Activated CD8-positive, alpha-beta memory T cell treated with anti-CD3 and anti-CD28 coated beads, Interleukin-2, amount 50 U/mL, for 1 hour (primary cell): ENCODE results near the gene LRRC66.

ENCODE experiments used
- DNase-seq: peaks from one replicate; pipeline ENCODE4 v3.0.0-alpha.2; 2020; ENCODE audit errors: extremely low read depth

Gene LRRC66, protein sequence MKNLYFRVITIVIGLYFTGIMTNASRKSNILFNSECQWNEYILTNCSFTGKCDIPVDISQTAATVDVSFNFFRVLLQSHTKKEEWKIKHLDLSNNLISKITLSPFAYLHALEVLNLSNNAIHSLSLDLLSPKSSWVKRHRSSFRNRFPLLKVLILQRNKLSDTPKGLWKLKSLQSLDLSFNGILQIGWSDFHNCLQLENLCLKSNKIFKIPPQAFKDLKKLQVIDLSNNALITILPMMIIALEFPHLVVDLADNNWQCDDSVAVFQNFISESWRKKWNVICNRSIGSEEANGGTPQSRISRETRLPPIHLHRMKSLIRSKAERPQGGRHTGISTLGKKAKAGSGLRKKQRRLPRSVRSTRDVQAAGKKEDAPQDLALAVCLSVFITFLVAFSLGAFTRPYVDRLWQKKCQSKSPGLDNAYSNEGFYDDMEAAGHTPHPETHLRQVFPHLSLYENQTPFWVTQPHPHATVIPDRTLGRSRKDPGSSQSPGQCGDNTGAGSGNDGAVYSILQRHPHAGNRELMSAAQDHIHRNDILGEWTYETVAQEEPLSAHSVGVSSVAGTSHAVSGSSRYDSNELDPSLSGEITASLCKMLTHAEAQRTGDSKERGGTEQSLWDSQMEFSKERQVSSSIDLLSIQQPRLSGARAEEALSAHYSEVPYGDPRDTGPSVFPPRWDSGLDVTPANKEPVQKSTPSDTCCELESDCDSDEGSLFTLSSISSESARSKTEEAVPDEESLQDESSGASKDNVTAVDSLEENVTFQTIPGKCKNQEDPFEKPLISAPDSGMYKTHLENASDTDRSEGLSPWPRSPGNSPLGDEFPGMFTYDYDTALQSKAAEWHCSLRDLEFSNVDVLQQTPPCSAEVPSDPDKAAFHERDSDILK

DNA sequence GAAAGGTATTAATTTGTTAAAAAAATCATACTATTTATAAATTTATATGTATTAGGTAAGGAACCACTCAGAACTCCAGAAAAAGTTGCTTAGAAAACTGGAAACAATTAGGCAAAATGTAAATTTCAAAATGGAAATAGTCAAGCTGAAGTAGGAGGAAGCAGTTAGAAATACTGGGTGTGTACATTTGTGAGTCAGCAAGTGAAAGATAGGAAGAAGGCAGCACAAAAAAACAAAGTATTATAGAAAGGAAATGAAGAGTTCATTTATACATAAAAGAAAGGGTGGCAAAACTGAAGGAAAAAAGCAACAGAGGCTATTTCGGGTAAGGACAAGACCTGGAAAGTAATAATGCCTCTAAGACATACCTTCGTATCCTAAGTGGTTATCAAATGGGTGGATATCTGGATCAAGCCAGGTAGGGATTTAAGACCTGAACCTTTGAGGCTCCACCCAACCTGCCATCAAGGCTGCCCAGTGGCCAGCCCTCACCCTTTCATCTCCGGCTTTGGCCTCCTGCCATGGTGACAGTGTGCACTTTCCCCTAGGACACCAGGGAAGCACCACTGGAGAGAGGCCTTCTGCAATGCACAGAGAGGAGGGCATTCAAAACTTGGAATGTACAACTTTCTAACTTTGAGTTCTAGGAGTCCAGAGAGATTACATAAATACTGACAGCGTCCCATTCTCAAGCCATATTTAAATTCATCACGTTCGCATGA lies at the start of gene LRRC66:
TSS of gene LRRC66 (minus strand) at position 428 of the 722 bp plus-strand sequence. CDS start 2,750 bp downstream, outside the sequence.
- no peak for DNase-seq

DNA sequence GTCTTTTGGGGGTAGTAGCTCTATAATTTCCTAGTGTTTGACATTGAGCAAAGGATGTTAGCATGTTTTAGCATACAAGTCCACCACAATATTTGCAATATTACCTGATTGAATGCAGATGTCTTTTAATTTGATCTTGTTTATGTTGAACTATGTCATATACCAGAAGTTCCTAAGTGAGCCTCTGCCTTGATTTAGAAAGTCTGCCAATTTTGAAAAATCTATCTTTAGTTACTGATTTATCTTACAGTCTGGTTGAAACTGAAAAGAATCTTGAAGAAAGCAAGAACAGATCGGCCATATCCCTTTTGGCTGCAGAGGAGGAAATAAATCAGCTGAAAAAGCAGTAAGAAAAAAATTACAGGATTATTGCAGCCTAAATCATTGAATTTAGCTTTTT lies 49.4 kb upstream of the LRRC66 start:
- no peak for DNase-seq

DNA sequence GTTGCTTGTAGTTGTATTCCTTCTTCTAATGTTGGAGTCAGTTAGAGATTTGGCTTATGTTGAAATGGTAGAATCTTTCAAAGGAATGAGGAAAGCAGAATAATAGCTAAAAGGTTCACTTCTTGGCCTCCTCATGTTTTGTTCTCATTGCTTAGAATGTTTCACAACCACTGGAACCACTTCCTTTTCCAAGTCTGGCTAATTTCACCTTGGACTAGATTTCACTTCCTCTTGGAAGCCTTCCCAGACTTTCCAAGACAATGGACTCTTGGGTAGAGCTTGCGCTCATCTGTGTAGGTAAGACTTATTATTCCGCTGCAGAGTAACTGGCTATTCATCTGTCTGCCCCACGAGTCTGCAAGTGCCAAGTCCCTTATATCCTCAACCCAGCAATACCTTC lies 39.2 kb upstream of the LRRC66 start:
- DNase-seq, result no peak

DNA sequence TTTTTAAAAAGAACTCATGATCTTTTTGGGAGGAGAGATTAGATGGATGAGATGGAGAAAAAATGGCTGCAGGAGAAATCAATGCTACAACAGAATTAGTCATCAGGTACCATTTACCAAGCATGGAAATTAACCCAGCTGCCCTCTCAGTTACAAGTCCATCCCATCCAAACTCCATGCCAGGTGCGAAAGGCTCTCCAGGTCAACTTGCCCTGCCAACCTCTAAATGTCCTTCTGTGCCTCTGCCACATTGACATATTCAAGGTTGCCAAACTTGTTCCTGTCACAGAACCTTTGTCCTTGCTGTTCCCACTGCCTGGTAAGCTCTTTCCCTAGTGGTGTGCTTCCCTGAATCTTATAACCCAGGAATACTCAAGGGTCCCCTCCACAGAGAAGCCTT lies 38.1 kb upstream of the LRRC66 start:
- no peak for DNase-seq

DNA sequence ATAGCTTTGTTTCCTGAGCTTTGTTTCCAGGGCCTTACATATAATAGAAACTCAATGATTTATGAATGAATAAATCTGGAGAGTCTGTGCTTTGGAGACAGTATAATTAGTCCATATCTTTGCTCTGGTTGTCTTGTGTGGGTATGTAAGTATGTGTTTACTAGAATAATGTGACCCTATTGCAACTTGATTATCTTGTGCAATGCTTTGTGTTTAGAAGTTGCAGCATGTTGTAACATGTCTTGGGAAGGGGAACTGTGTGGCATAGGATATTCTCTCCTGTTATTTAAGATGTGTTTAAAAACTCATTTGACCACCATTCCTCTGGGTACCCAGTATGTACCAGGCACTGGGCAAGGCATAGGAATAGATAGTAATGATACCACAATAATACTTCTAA lies 37.0 kb upstream of the LRRC66 start:
- no peak for DNase-seq

DNA sequence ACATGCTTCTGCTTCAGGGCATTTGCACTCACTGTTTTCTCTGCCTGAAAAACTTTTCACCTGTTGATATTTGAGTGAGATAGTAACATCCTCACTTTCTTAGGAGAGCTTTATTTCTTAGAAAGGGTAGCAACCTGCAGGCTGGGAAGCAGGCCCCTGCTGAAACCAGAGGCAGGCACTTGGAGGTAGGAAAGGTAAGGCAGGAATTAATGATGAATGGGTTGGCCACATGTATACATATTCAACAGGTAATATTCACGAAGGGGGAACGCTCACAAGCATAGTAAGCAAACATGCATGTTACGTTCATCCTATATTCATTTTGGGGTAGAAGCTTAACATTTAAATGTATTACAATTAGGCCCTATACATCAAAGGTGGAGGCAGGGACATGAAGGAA lies 34.1 kb upstream of the LRRC66 start:
- no peak for DNase-seq

DNA sequence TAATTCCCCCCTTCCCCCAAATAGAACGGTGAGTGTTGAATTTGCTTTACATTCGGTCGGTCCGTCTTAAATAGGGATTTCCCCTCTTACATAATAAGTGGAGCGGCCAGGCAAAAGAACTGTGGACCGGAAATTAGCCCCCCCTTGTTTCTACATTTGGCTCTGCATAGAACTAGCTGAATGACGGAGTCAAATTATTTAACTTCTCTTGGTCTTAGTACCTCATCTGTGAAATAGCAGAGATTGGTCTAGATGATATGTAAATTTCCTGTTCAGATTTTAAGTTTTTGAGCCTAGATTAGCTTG lies 32.3 kb upstream of the LRRC66 start:
- no peak for DNase-seq

DNA sequence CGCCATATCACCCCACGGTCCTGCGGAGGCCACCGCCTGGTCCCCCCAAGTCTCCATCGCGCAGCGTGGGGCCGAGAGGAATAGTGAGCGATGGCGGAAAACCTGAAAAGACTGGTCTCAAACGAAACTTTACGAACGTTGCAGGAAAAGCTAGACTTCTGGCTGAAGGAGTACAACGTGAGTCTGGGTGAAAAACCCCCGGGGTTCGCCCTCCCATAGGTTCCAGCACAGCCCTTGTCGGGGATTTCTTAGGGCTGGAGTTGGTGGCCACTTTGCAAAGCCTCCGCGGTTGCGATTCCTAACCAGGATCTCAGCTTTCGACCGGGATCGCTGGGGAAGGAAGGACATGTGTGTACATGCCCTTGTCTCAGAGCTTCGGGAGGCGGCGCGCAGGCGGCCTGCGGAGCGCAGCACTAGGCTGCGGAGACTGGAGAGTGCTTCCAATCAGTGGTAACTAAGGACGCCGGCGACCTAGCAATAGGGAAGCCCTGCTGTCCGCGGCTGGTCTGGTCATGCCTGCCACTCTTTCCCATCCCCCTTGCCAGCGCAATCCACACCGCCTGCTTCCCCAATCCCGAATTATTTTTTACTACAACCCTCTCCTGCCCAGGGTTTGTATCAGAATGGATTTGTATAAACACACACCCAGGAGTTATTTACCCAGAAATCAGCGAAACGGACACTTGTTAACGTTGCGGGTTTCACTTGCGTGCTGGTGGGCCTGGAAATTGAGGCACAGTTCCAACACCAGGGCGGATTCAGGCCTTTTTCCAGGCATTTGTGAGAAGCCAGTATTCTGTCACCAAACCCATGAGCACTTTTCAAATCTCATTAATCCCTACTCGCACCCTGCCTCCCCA lies 31.7 kb upstream of the LRRC66 start:
- DNase-seq, result no peak

DNA sequence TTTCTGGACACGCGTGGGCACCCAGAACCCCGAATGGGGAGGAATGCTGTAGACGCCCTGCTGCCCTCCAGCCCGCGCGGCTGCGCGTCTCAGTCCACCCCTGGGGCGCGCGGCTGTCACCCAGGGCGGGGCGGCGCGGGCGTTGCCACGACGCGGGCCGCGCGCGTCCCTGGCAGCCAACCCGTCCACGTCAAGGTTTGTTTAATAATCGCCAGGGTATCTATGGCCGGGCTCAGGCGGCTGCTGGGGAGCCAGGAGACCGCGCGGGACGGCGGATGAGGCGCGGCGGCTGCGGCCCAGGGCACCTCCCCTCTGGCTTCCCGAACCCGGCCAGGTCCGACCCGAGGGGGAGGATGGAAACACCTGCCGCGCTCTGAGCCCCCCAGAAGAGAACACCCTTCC lies 31.1 kb upstream of the LRRC66 start, which contains the start of gene SPATA18:
TSS of gene SPATA18 (plus strand) at position 92 of the 402 bp plus-strand sequence. CDS start 401 bp downstream, outside the sequence.
- DNase-seq, result no peak

DNA sequence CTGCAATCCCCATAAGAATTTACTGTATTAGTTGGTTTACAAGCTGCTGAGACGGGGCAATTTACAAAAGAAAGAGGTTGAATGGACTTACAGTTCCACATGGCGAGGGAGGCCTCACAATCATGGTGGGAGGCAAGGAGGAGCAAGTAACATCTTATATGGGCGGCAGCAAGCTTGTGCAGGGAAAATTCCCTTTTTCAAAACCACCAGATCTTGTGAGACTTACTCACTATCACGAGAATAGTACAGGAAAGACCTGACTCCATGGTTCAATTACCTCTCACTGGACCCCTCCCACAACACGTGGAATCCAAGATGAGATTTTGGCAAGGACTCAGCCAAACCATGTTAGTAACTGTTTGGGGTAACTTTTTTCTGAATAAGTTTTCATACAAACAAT lies 29.1 kb upstream of the LRRC66 start:
- no peak for DNase-seq

DNA sequence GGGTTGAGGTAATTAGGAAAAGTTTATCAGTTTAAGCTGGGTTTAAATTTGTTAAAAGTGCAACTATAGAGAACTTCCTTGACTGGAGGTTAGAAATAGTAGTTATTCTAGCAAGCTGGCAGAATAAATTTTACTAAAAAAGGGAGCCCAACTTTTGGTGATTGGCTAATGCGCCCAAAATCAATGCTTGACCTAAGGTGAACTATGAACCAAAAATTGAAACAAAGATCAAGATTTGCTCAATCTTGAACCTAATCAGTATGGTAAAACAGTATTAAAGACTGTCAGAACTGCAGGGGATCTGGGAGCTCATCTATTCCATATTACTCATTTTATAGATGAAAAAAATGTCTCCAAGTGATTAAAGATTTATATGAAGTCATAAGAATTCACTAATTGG lies 24.9 kb upstream of the LRRC66 start:
- no peak for DNase-seq

DNA sequence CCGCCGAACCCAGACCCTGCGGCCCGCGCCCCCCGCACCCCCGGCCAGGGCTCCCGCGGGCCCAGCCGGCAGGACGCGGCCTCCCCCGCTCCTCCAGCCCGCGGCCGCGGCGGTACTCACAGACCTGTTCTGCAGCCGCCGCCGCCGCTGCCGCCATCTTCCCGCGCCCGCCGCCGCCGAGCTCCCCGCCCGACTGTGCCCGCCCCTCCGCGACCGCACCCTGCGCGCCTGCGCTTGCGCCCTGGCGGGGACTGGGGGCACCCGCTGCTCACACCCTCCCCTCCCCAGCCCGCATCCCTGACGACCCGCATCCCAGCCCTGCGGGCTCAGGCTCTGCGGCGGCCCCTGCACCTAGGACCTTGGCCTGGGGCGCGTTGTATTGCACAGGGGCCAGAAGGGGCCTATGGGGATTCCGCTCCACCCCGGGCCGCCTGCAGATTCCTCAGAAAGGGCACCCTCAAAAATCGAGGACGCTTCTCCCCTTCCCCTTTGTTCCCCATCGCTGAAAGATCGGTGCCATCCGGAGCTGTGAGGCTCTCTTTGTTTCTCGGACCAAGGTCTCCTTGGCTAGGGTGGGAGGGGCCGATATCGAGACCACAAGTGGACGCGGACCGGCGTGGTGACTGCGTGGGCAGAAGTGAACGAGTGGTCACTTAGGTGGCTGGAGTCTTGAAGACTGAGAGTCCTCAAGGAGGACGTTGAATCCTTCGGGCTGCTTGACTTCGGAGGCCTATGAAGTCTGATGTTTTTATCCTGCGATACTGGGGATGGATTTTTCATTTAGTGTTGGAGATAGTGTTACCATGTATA lies 18.1 kb upstream of the LRRC66 start, which contains the start of gene SGCB:
TSS of gene SGCB (minus strand) at position 197 of the 810 bp plus-strand sequence. CDS start at position 157, 40 bp downstream.
- DNase-seq, result no peak

DNA sequence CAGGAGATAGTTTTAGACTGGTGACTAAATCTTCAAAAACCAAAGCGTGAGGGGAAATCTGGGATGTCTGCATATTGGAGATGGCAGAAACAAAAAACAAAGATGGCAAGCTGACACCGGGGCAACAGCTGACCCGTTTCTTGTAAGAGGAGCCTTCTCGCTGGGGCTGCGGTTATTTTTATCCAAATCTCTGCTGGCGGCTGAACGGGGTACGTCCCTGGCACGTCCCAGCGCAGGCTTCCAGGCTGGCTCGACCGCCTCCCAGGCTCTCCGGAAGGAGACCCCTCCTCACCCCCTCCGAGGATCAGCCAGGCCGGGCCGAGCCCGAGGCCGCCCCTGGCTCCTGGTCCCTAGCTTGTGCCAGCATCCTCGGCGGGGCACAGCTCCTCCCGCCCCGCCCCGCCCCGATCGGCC lies 17.5 kb upstream of the LRRC66 start:
- DNase-seq, result no peak

DNA sequence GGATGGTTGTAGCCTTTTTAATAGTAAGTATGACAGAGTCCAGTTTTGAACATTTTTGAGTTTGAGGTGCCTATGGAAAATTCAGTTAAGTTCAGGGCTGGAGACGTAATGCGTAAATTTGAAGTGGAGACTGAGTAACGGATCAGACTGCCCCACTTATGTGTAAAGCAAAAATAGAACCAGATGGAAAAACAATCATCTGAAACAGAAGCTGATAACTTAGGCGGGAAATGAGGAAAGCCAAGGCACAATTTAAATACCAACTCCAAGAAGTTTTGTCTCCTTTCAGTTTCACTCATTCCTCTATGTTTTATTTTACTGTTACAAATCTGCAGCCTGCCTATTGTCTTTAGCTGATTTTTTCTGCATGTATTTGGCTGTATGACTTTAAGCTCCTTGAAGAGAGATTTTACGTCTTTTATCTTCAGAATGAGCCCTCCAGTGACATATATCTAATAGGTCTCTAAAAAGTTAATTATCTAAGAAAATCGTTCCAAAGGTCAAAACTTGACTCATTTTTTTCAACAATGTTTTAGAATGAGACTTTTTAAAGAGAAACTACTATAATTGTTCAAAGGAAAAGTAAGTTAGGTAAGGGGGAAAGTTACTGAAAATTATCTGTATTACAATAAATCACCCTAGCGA lies 16.8 kb upstream of the LRRC66 start:
- no peak for DNase-seq

DNA sequence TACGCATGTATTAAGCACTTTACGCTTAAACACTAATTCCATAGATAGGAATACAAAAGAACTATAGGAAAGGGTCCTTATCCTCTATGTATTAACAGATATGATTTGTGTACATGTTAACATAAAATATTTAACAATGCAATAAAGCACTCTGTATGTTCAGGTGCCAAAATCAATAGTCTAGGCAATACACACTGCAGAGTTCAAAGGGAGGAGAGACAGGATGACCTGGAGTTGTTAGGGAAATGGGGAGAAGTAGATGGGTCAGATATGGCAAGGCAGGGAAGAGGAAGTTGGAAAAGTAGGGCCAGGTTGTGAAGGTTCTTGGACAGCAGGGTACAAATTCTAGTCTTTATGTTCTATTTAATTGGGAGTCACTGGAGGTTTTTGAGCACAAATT lies 15.0 kb upstream of the LRRC66 start:
- no peak for DNase-seq

DNA sequence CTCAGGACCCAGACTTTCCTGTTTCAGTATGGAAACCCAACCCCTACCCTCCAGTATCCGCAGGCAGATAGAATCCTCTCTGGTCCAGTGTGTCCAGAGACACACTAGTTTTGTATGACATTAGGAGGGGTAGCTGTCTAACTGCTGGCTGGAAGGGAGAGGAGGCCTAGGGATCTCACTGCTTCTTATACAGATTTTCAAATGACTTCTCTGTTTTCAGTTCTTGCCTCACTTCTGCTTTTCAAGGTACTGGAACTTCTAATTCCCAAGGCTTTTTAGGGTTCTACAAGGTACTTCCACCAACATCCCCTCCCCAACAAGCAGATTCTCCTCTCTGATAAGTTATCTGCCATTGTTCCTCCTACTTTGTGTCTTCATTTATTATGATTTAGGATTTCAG lies 11.8 kb upstream of the LRRC66 start:
- no peak for DNase-seq

DNA sequence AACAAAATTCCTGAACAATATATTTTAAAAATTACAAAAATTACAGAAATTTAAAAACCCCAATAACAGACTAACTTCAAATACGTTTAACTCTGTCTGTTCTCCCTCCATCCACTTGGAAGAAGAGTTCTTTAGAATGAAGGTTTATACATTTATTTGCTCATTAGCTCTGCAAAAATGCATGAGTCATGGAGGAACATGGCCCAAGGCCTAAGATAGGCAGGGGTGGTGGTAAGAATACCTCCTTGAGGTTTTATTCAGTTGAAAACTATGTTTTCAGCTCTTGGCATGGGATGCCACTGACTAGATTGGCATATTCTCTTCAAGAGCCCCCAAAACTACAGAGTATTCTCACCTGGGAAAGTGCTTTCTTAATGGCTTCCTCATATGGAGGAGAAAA lies 8.8 kb upstream of the LRRC66 start:
- no peak for DNase-seq

DNA sequence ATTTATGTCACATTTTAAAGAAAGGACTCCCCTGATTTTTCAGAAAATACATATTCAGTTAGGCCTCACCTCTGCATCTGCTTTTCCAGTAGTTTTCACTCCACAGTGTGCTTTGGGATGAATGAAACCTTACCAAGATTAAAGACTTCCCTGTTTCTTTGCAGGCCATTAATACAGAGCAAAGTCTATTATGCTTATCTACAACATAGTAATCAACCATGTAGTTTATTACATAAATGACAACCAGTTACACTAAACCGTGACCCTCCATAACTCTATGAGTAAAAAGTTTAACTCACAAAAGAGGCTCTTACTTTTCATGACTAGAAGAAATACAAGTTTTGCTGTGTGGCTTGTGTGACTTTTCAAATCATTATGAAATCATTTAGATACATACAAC lies 2.3 kb downstream of the LRRC66 start:
- DNase-seq, result no peak

DNA sequence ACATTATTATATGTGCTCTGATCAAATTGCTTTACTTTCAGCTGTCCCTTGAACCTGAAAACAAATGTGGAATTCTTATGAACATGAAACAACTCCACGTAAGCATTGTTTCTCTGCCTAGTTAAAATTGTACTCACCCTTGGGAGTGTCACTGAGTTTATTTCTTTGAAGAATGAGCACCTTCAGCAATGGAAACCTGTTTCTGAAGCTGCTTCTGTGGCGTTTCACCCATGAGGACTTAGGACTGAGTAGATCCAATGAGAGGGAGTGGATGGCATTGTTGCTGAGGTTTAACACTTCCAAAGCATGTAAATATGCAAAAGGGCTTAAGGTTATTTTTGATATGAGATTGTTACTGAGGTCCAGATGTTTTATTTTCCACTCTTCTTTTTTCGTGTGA lies 3.2 kb downstream of the LRRC66 start:
- no peak for DNase-seq

DNA sequence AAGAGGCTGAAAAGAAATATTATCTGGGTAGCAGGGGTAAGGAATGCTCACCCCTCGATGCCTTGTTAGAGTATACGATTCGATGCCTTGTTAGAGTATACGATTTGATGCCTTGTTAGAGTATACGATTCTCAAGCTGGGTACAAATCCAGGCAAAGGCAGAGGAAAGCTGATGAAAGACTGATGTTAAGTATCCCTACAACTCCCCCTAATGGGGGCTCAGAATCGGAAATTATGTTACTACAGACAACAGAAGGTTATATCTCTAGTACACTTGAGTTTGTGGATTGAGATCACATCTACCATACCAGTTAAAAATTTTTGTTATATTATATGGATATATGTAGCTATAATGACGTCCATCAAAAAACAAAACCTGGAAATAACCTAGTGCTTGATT lies 4.8 kb downstream of the LRRC66 start:
- DNase-seq, result no peak
